Stimulated activated CD8-positive, alpha-beta memory T cell treated with anti-CD3 and anti-CD28 coated beads, Interleukin-15, amount 100 ng/mL, for 24 hours (primary cell): ENCODE results near the gene ABCB11.

Experiments used
- DNase-seq: peaks from one replicate; pipeline ENCODE4 v3.0.0-alpha.2; 2020; ENCODE audit warnings: low read depth

The ABCB11 gene

DNA sequence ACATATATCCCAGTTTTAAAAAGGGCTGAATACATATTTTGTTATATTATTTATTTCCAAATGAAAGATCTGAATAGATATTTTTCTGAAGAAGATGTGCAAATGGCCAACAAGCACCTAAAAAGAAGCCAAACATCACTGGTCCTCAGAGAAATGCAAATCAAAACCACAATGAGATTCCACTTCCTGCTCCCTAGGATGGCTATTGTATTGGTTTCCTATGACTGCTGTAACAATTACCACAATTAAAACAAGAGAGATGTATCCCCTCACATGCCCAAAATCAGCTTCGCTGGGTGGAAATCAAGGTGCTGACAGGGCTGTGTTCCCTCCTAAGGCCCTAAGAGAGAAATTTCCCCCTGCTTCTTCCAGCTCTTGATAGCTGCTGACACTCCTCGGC is 23.2 kb downstream of the ABCB11 start:
- no peak for DNase-seq

GRCh38 chr2:169007356-169007755 is 23.8 kb downstream of the ABCB11 start:
- no peak for DNase-seq

- DNase-seq: no peak
Measured at GRCh38 chr2:169006665-169007064, 24.5 kb downstream of the ABCB11 start.

GRCh38 chr2:169005994-169006393 is 25.1 kb downstream of the ABCB11 start:
- DNase-seq: no peak

- DNase-seq: no peak
Measured at GRCh38 chr2:169005080-169005598, 26.0 kb downstream of the ABCB11 start.

- no peak for DNase-seq
Measured at GRCh38 chr2:169002161-169002738, 28.9 kb downstream of the ABCB11 start.

DNA sequence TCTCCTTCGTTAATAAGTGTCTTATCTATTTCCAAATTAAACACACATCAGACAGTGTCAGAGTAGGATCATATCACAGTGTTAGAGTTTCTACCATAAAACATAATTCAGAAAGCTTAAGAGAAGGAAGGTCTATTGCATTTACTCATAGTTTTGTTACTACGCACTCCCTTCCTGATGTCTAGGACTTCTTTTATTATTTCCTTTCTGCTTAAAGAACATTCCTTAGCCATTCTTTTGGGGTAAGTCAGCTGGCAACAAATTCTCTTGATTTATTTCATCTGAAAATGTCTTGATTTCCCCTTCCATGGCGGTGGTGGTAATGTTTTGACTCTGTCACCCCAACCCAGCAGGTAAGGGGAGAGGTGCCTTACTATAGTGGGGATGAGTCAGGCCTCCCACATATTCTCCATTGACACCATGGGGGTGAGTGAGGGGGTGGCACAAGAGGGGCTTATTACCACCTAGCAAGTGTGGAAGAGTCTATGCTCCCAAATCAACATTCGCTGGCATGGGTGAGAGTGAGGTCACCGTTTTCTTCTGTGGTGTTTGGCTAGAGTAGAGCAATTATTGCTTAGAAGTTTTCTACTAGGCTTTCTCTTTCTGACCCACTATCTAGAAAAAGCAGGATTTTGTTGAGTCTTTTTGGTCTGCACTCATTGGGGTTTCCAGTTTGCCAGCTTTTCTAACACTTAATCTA is 29.9 kb downstream of the ABCB11 start:
- no peak for DNase-seq

DNA sequence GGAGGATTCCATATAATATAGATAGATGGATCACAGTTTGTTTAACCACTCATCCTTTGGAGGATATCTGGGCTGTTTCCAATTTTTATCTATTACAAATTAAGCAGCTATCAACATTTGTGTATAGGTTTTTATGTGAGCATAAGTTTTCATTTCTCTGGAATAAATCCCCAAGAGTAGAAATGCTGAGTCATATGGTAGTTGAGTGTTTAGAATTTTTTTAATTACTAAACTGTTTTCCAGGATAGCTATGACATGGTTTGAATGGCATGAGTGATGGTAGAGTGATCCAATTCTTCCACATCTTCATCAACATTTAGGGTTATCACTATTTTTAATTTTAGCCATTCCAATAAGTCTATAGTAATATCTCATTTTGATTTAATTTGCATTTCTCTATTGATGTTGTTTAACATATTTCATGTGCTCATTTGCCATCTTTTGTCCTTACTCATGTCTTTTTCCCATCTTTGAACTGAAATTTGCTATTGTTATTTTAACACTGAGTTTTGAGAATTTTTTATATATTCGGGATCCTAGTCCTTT is 31.4 kb downstream of the ABCB11 start:
- DNase-seq: no peak

DNA sequence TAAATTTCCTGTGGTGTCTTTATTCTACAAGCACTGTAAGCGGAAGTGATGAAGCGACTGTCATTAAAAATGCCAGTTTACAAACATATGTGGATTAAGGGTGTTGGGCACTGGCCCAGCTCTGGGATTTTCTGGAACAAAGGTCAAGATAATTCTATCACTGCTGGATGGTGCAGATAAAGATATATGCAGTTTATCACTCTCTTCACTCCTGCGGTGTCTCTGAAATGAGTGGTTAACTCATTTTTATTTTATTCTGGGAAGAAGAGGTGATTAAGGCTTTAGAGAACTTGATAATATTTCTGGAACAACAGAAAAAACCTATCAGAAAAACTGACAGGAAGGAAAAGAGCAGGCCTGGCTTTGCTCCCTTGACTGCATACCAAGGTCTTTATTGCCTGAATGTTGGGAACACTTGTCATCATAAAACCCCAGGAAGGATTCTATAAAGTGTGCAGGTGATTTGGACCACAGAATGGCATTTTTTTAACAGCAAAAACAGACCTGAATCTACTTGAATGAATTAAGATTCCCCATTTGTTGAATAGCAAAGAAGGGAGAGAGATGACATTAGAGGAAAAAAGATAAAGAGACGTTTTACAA is 32.4 kb downstream of the ABCB11 start:
- no peak for DNase-seq

DNA sequence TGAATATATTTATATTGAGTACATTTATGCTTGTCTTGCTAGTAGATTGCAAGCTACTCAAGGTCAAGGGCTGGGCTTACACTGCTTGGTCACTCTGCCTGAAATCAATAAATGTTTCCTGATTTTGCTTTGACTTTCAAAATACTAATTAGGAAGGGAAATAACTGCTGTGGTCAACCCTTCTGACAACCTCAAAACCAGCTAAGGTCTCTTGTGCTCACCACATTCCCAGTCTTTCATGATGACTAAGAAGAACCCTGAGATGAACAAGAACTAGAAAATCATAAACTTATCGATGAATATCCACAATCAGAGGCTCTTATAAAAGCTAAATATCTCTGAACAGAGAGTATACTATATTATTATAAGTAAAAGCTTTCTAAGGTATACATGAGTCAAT is 33.3 kb downstream of the ABCB11 start:
- DNase-seq: no peak

GRCh38 chr2:168997118-168997521 is 34.0 kb downstream of the ABCB11 start:
- no peak for DNase-seq

GRCh38 chr2:168995744-168996143 is 35.4 kb downstream of the ABCB11 start:
- no peak for DNase-seq

DNA sequence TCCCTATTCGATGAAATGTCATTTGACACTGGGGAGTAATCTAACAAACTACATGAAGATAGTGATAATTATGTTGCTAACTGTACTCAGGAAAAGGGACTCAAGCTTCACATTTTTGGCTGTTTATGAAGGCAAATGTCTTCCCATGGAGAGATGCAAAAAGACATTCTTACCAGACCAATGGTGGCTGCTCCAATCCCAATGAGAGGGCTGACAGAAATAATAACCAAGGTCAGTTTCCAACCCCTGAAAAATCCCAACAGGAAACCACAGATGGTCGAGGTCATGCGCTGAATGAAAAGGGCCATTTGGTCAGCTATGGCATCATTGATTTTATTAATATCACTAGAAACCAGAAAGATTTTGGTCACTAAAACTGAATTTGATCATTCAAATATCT is 37.6 kb downstream of the ABCB11 start:
- DNase-seq: no peak

DNA sequence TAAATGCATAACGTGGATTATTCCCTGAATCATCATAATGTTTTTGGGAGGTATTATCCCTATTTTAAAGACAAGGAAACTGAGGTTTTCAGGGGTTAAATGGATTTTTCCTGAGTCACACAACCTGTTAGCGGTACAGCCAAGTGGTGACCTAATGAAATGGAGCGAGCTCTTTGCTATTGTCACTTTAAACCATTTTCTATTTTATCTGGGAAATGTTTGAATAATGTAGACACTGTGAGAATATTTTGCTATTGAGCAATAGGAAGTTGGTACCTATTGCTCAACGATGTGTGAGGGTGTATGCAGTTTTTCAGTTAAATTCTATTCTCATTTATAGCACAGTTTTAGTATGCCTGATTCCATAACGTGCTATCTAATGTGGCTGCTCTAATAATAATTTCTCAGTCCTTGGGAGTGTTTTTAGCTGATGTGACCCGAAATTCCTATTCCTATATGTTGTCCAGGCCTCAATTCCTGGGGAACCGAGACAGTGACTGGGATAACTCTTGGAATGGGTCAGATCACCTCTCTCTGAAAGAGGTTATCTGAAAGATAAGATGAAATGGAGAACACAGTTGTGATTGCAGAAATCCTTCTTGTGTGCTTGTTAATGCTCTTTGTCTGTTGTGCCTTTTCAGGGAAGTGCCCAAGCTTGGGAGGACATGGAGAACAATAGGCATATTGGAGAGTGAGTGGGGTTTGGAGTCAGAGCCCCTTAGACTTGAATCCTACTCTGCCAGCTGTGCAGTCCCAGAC is 38.4 kb downstream of the ABCB11 start:
- DNase-seq: no peak

- no peak for DNase-seq
Measured at GRCh38 chr2:168992026-168992425, 39.1 kb downstream of the ABCB11 start.

GRCh38 chr2:168988755-168989154 is 42.4 kb downstream of the ABCB11 start:
- DNase-seq: no peak

DNA sequence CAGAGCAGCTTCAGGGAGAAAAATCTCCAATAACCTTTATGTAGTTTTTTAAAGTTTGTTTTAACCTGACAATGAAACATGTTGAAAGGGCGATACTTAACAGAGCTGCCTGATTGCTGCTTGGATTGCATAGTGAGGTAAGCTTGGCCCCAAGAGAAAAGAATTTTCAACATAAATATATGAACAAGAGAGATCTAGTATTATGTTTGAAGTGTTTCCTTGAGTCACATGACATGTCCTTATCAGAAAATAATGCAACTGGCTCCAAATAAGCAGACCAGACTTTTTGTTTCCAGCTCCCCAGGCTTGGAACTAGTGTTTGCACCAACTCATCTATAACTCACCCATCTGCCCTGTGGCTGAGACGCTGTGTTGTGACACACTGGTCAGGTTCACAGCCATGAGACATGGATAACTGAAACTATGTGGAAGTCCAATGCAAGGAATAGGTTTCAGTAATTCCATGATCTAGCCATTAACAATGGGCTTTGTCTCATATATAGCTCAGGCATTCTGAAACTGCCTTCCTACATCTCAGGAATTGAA is 44.7 kb downstream of the ABCB11 start:
- no peak for DNase-seq

GRCh38 chr2:168981651-168982050 is 49.5 kb downstream of the ABCB11 start:
- DNase-seq: no peak

- no peak for DNase-seq
Measured at GRCh38 chr2:168978461-168978861, 52.7 kb downstream of the ABCB11 start.

DNA sequence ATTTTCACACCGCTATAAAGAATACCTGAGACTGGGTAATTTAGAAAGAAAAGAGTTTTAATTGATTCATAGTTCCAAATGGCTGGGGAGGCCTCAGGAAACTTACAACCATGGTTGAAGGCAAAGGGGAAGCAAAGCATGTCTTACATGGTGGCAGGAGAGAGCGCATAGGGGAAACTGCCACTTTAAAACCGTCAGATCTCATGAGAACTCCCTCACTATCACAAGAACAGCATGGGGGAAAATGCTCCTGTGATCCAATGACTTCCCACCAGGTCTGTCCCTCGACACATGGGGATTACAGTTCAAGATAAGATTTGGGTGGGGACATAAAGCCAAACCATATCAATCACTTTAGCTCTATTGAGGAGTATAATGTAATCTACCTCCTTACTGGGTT is 53.5 kb downstream of the ABCB11 start:
- no peak for DNase-seq

- DNase-seq: no peak
Measured at GRCh38 chr2:168976034-168976654, 55.0 kb downstream of the ABCB11 start.

DNA sequence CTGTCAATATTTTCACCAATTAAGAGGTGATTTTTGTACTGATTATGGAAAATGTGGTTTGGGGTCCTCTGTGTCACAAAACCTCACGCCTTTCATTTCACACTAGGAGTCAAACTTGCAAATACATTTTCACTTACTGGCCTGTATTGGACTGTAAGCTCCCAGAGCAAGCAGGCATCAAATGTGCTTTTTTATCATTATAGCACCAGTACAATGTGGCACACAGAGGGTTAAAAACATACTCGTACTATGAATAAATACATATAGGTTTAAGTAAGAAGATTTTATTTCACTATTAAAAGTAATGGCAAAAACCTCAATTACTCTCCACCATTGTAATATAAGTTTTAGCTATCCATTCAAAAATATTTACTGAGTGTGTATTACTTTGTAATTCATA is 56.7 kb downstream of the ABCB11 start:
- no peak for DNase-seq
